HCT116 (cell line): ENCODE measurements around the gene MYORG. TPM values are rescaled to one million over a fixed set of nuclear protein-coding genes. Genes with fewer than 3 reads are reported as not detected.
A peak's percentile ranks its signal among the peaks of the same experiment; 100 is the strongest.

Experiments used
- ATAC-seq: fragments of 200-7000 bp; cut with Tn5 transposase; 2 replicates; pipeline ENCODE4 v1.9.1; 2020; ENCODE audit warnings: mild to moderate bottlenecking, moderate library complexity
- BruUV-seq: library from RNA; stranded (reverse); fragments of 400-500 nt; replicated peaks from 2 replicates; lab custom pipeline; 2021; lab: Mats Ljungman, UMichigan
- CTCF ChIA-PET: fragments of 300-600 bp; sonication (Branson Sonifier 250); formaldehyde crosslinking; loops from one replicate; lab custom pipeline; 2021; ENCODE audit warnings: antibody characterized with exemption; lab: Charles Lee
- POLR2A ChIA-PET: fragments of 300-600, 350-600 bp; sonication (Branson Sonifier 250); formaldehyde crosslinking; loops from one replicate; lab custom pipeline; 2021; ENCODE audit warnings: antibody characterized with exemption; lab: Charles Lee
- RAD21 ChIA-PET, 2 experiments: fragments of 300-600 bp; sonication (Branson Sonifier 250); formaldehyde crosslinking; loops; one replicate each; lab custom pipeline; 2023; ENCODE audit warnings: low total read pairs in 2 of 2; ENCODE audit not compliant: uncharacterized antibody in 2 of 2, unreplicated experiment in 2 of 2, low non-redundant PET in 1 of 2; lab: Charles Lee
- DNase-seq: peaks from one replicate; pipeline ENCODE4 v3.0.0-alpha.2; 2010; ENCODE audit warnings: low read depth, low spot score
- H2AFZ ChIP-seq: fragments of 200-600 bp; shearing (Covaris generic), sonication (generic); 2 replicates; pipeline ENCODE4 v1.6.1; 2017; ENCODE audit warnings: low read depth, mixed run types, mixed read lengths, antibody characterized with exemption, low read length; ENCODE audit not compliant: poor library complexity, severe bottlenecking
- H3K27ac ChIP-seq: 2 replicates; pipeline ENCODE4 v1.5.1; 2012; ENCODE audit warnings: low read depth, low read length
- H3K27me3 ChIP-seq: fragments of 200-600 bp; sonication (generic); 2 replicates; pipeline ENCODE4 v1.6.1; 2016; ENCODE audit warnings: mixed run types, low read length, mixed read lengths; ENCODE audit not compliant: insufficient read depth
- H3K36me3 ChIP-seq, 2 experiments: fragments of 200-500 bp in 1 of 2; fragments of 200-600 bp in 1 of 2; sonication (Bioruptor generic) in 1 of 2; sonication (generic) in 1 of 2; 2 replicates each; pipeline versions ENCODE4 v1.5.1 to v1.6.1; 2014 to 2016; ENCODE audit warnings: low read length in 2 of 2, inconsistent platforms in 1 of 2, mixed read lengths in 1 of 2, mixed run types in 1 of 2; ENCODE audit not compliant: insufficient read depth in 2 of 2, control insufficient read depth in 1 of 2
- H3K4me1 ChIP-seq, 2 experiments: fragments of 200-600 bp in 1 of 2; sonication (generic) in 1 of 2; 2 replicates each; pipeline versions ENCODE4 v1.5.1 to v1.6.1; 2012 to 2017; ENCODE audit warnings: low read length in 2 of 2, inconsistent platforms in 1 of 2, mild to moderate bottlenecking in 1 of 2, mixed read lengths in 1 of 2, mixed run types in 1 of 2, moderate library complexity in 1 of 2; ENCODE audit not compliant: insufficient read depth in 2 of 2, control insufficient read depth in 1 of 2
- H3K4me2 ChIP-seq: fragments of 200-600 bp; sonication (generic); 2 replicates; pipeline ENCODE4 v1.6.1; 2017; ENCODE audit warnings: mixed run types, low read length, mixed read lengths
- H3K4me3 ChIP-seq, 2 experiments: fragments of 200-600 bp in 1 of 2; sonication (generic) in 1 of 2; replicated peaks in 1 of 2; 2 replicates each; pipeline ENCODE4 v1.5.1; 2011 to 2016; ENCODE audit warnings: low read length in 2 of 2, control low read depth in 1 of 2, low read depth in 1 of 2, mild to moderate bottlenecking in 1 of 2, mixed read lengths in 1 of 2, mixed run types in 1 of 2
- H3K79me2 ChIP-seq: fragments of 200-600 bp; sonication (generic); 2 replicates; pipeline ENCODE4 v1.6.1; 2017; ENCODE audit warnings: mild to moderate bottlenecking, mixed run types, low read length, moderate library complexity, mixed read lengths; ENCODE audit not compliant: insufficient read depth
- H3K9ac ChIP-seq: fragments of 200-600 bp; sonication (generic); 2 replicates; pipeline ENCODE4 v1.6.1; 2016; ENCODE audit warnings: low read length, mixed read lengths
- H3K9me2 ChIP-seq: fragments of 200-600 bp; sonication (generic), shearing (Covaris generic); 2 replicates; pipeline ENCODE4 v1.6.1; 2017; ENCODE audit warnings: mixed run types, mild to moderate bottlenecking, moderate library complexity; ENCODE audit not compliant: insufficient read depth
- H3K9me3 ChIP-seq, 2 experiments: fragments of 200-500 bp in 1 of 2; fragments of 200-600 bp in 1 of 2; sonication (Bioruptor generic) in 1 of 2; sonication (generic) in 1 of 2; 2 replicates each; pipeline ENCODE4 v1.6.1; 2014 to 2017; ENCODE audit warnings: low read length in 2 of 2, mixed read lengths in 2 of 2, inconsistent platforms in 1 of 2, low read depth in 1 of 2, mild to moderate bottlenecking in 1 of 2, mixed run types in 1 of 2, moderate library complexity in 1 of 2; ENCODE audit not compliant: control insufficient read depth in 1 of 2, insufficient read depth in 1 of 2
- H4K20me1 ChIP-seq: fragments of 200-600 bp; sonication (generic), shearing (Covaris generic); 2 replicates; pipeline ENCODE4 v1.6.1; 2017; ENCODE audit warnings: mixed run types, mild to moderate bottlenecking, moderate library complexity; ENCODE audit not compliant: insufficient read depth
- ELF1 ChIP-seq: IDR thresholded peaks from 2 replicates; pipeline ENCODE4 v1.6.1; 2012; ENCODE audit warnings: low read depth, borderline replicate concordance
- EZH2phosphoT487 ChIP-seq: fragments of 200-600 bp; IDR thresholded peaks from 2 replicates; pipeline ENCODE4 v1.6.1; 2018; ENCODE audit warnings: antibody characterized with exemption, borderline replicate concordance
- POLR2A ChIP-seq: IDR thresholded peaks from 2 replicates; pipeline ENCODE4 v1.7.0; 2011; ENCODE audit warnings: borderline replicate concordance; ENCODE audit not compliant: insufficient read depth, insufficient read length; ENCODE audit errors: extremely low read depth
- POLR2AphosphoS5 ChIP-seq: IDR thresholded peaks from 2 replicates; pipeline ENCODE4 v1.6.1; 2011; ENCODE audit warnings: mild to moderate bottlenecking, low read depth, low read length, moderate library complexity
- SP1 ChIP-seq: IDR thresholded peaks from 2 replicates; pipeline ENCODE4 v1.6.1; 2012; ENCODE audit warnings: low read depth
- TCF7L2 ChIP-seq: IDR thresholded peaks from 2 replicates; pipeline ENCODE4 v1.7.0; 2011; ENCODE audit warnings: borderline replicate concordance, inconsistent platforms; ENCODE audit not compliant: insufficient read depth, insufficient read length; ENCODE audit errors: extremely low read depth
- YY1 ChIP-seq: IDR thresholded peaks from 2 replicates; pipeline ENCODE4 v1.6.1; 2011; ENCODE audit warnings: low read length, low read depth, moderate library complexity, mild to moderate bottlenecking; ENCODE audit not compliant: insufficient replicate concordance; ENCODE audit errors: extremely low read depth
- intact Hi-C: fragments of 100-400 bp; cut with micrococcal nuclease; formaldehyde crosslinking; loops from 2 replicates; pipeline ENCODE4 v1.10.0; 2022
- total RNA-seq: library from RNA; stranded (reverse); gene quantifications from one replicate; pipeline ENCODE4 v1.2.1, GENCODE V29; 2021; ENCODE audit not compliant: unreplicated experiment
- TF ChIP-seq, protein P1 (sequence below): IDR thresholded peaks from 2 replicates; pipeline ENCODE4 v1.6.1; 2012; ENCODE audit warnings: low read depth
- TF ChIP-seq, protein P2 (sequence below): IDR thresholded peaks from 2 replicates; pipeline ENCODE4 v1.6.1; 2011; ENCODE audit warnings: mild to moderate bottlenecking, low read length, moderate library complexity; ENCODE audit not compliant: insufficient replicate concordance; ENCODE audit errors: extremely low read depth

MYORG gene
- total RNA-seq, 1 experiment from 2014 or later = 8.5 TPM

DNA sequence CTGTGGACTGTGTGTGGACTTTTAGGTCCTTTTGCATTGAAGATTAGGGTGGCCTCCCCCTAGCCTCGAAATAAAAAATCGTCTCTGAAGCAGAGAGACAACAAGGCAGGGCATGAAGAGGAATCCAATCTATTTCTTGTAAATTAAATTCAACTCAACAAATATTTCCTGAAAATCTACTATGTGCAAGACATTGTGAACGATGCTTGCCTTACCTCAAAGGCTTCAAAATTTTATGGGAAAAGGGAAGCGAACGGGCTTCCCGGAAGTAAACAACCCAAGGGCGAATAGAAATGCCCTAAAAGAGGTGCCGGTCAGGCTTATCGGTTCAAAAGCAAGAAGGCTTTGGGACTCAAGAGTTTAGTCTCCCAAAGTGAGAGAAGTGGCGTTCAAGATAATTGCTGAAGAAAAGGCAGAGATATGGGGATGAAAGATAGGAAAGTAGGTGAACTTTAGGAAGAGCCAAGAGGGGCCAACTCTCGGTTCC lies 48.2 kb downstream of the MYORG start:
- ChIA-PET RAD21 (no interaction called here), POLR2A (no interaction called here), CTCF (no interaction called here)
- BruUV-seq = TSS peak; percentile 79
- Histone ChIP-seq H3K9ac (peak overlapping the region; percentile 97), H3K79me2 (peaks cover 81% of the 10 kb centered on the region), H4K20me1 (no peaks in the 10 kb centered on the region), H3K27ac (peak overlapping the region; percentile 81), H3K4me2 (peak overlapping the region; percentile 86), H3K9me2 (no peaks in the 10 kb centered on the region), H2AFZ (no peak overlapping the region), H3K9me3 (no peaks in the 10 kb centered on the region), H3K4me1 (peaks cover 8 to 23% of the 10 kb centered on the region in 2 experiments; a peak in 3 of 4 replicates), H3K36me3 (no peaks in the 10 kb centered on the region), H3K4me3 (peak overlapping the region; percentile 89 to 94), H3K27me3 (no peaks in the 10 kb centered on the region)
- peak; percentile 13 for ATAC-seq
- TF ChIP-seq, protein P1, sequence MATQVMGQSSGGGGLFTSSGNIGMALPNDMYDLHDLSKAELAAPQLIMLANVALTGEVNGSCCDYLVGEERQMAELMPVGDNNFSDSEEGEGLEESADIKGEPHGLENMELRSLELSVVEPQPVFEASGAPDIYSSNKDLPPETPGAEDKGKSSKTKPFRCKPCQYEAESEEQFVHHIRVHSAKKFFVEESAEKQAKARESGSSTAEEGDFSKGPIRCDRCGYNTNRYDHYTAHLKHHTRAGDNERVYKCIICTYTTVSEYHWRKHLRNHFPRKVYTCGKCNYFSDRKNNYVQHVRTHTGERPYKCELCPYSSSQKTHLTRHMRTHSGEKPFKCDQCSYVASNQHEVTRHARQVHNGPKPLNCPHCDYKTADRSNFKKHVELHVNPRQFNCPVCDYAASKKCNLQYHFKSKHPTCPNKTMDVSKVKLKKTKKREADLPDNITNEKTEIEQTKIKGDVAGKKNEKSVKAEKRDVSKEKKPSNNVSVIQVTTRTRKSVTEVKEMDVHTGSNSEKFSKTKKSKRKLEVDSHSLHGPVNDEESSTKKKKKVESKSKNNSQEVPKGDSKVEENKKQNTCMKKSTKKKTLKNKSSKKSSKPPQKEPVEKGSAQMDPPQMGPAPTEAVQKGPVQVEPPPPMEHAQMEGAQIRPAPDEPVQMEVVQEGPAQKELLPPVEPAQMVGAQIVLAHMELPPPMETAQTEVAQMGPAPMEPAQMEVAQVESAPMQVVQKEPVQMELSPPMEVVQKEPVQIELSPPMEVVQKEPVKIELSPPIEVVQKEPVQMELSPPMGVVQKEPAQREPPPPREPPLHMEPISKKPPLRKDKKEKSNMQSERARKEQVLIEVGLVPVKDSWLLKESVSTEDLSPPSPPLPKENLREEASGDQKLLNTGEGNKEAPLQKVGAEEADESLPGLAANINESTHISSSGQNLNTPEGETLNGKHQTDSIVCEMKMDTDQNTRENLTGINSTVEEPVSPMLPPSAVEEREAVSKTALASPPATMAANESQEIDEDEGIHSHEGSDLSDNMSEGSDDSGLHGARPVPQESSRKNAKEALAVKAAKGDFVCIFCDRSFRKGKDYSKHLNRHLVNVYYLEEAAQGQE = no peak
- no peak for TF ChIP-seq POLR2AphosphoS5
- TF ChIP-seq, protein P2, sequence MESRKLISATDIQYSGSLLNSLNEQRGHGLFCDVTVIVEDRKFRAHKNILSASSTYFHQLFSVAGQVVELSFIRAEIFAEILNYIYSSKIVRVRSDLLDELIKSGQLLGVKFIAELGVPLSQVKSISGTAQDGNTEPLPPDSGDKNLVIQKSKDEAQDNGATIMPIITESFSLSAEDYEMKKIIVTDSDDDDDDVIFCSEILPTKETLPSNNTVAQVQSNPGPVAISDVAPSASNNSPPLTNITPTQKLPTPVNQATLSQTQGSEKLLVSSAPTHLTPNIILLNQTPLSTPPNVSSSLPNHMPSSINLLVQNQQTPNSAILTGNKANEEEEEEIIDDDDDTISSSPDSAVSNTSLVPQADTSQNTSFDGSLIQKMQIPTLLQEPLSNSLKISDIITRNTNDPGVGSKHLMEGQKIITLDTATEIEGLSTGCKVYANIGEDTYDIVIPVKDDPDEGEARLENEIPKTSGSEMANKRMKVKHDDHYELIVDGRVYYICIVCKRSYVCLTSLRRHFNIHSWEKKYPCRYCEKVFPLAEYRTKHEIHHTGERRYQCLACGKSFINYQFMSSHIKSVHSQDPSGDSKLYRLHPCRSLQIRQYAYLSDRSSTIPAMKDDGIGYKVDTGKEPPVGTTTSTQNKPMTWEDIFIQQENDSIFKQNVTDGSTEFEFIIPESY = no peak
- no peak for TF ChIP-seq TCF7L2
- TF ChIP-seq SP1 = no peak
- TF ChIP-seq EZH2phosphoT487 = no peak
- TF ChIP-seq YY1 = no peak
- peak; percentile 51 for TF ChIP-seq ELF1
- TF ChIP-seq POLR2A = no peak
- no peak for DNase-seq
- intact Hi-C loops = no loop called here
